Muscle of leg (tissue), 16 donors: ENCODE measurements around the gene LMBRD2. TPM values are rescaled to one million over a fixed set of nuclear protein-coding genes. Genes with fewer than 3 reads are reported as not detected.
"Not testable (repeated sequence)": the region's sequence is repeated elsewhere in the genome, so short reads cannot be mapped to it uniquely, and the experiment has no call there.

ENCODE experiments used
- DNase-seq: peaks from one replicate; pipeline ENCODE4 v3.0.0; 2013
- H3K27ac ChIP-seq: one replicate; pipeline ENCODE4 v1.5.1; 2013; ENCODE audit warnings: mild to moderate bottlenecking, low read length, control low read depth
- H3K27me3 ChIP-seq: one replicate; pipeline ENCODE4 v1.6.1; 2013; ENCODE audit warnings: low read length; ENCODE audit not compliant: control insufficient read depth, insufficient read depth
- H3K36me3 ChIP-seq: one replicate; pipeline ENCODE4 v1.6.1; 2013; ENCODE audit warnings: low read length; ENCODE audit not compliant: control insufficient read depth, insufficient read depth
- H3K4me1 ChIP-seq: one replicate; pipeline ENCODE4 v1.6.1; 2013; ENCODE audit warnings: low read length; ENCODE audit not compliant: control insufficient read depth, insufficient read depth
- H3K4me3 ChIP-seq: one replicate; pipeline ENCODE4 v1.5.1; 2013; ENCODE audit warnings: low read length, control low read depth
- H3K9me3 ChIP-seq: replicated peaks from 2 replicates; pipeline ENCODE4 v1.6.1; 2013; ENCODE audit warnings: low read depth, low read length; ENCODE audit not compliant: control insufficient read depth
- WGBS: methylation state at CpG from one replicate; pipeline ENCODE4 v1.1.5; 2013; ENCODE audit warnings: missing lambda C conversion rate; ENCODE audit not compliant: insufficient coverage; 5-methylcytosine and 5-hydroxymethylcytosine counted together
- long read RNA-seq, 11 donors: transcript quantifications; one replicate each; lab custom pipeline, GENCODE V29; 2026
- polyA plus RNA-seq, 8 donors: library from polyadenylated mRNA; unstranded; fragments of 120-200 nt; gene quantifications; one replicate each; pipeline versions ENCODE4 v1.2.1 to v1.2.3, GENCODE V29; 2013; ENCODE audit warnings: inconsistent platforms in 1 of 8, low replicate concordance in 1 of 8; ENCODE audit not compliant: insufficient read length in 8 of 8, insufficient read depth in 1 of 8
- total RNA-seq: library from RNA; stranded (reverse); fragments of 120-200 nt; gene quantifications from one replicate; pipeline ENCODE4 v1.2.4, GENCODE V29; 2013

LMBRD2 gene
- total RNA-seq (14.6 TPM), polyA plus RNA-seq (10 to 100 TPM in 5 of 8 donors, 1 to 10 TPM in 3; 8.1 to 13.1 (median 10.8) TPM)
- long read RNA-seq, donor 1 = 0 reads
- long read RNA-seq, donor 2 = 0 reads
- long read RNA-seq, donor 3, full-length matches to known transcripts = 2 of 2 reads
- long read RNA-seq, donor 3, partial matches to known transcripts = 0 of 2 reads
- long read RNA-seq, donor 3, other reads (novel, unspliced or antisense) = 0 of 2 reads
- long read RNA-seq, donor 4 = 0 reads
- long read RNA-seq, donor 5, full-length matches to known transcripts = 2 of 2 reads
- long read RNA-seq, donor 5, partial matches to known transcripts = 0 of 2 reads
- long read RNA-seq, donor 5, other reads (novel, unspliced or antisense) = 0 of 2 reads
- long read RNA-seq, donor 6 = 0 reads
- long read RNA-seq, donor 7, full-length matches to known transcripts = 1 of 1 reads
- long read RNA-seq, donor 7, partial matches to known transcripts = 0 of 1 reads
- long read RNA-seq, donor 7, other reads (novel, unspliced or antisense) = 0 of 1 reads
- long read RNA-seq, donor 8 = 0 reads
- long read RNA-seq, donor 9, full-length matches to known transcripts = 2 of 2 reads
- long read RNA-seq, donor 9, partial matches to known transcripts = 0 of 2 reads
- long read RNA-seq, donor 9, other reads (novel, unspliced or antisense) = 0 of 2 reads
- long read RNA-seq, donor 10, full-length matches to known transcripts = 4 of 10 reads
- long read RNA-seq, donor 10, partial matches to known transcripts = 6 of 10 reads
- long read RNA-seq, donor 10, other reads (novel, unspliced or antisense) = 0 of 10 reads
- long read RNA-seq, donor 11, full-length matches to known transcripts = 2 of 2 reads
- long read RNA-seq, donor 11, partial matches to known transcripts = 0 of 2 reads
- long read RNA-seq, donor 11, other reads (novel, unspliced or antisense) = 0 of 2 reads

GRCh38 chr5:36151434-36152323, at the start of gene LMBRD2, which contains the start of gene SKP2:
LMBRD2 (minus strand) TSS chr5:36151887; CDS start chr5:36143349, 8,538 bp downstream.
SKP2 (plus strand) TSS chr5:36152111; CDS start chr5:36152263, 152 bp downstream.
- peak; percentile 100 for DNase-seq
- Histone ChIP-seq H3K27me3 (no peaks in the 10 kb centered on the region), H3K4me3 (peak within 1 kb of the TSS; percentile 93), H3K9me3 (no peaks in the 10 kb centered on the region), H3K27ac (peak within 1 kb of the TSS; percentile 88), H3K4me1 (peaks cover 24% of the 10 kb centered on the region), H3K36me3 (peaks cover 24% of the 10 kb centered on the region)
- WGBS = under 1% methylated on average over 77 of the region's 81 CpGs

GRCh38 chr5:36200513-36200912, 48.8 kb upstream of the LMBRD2 start:
- WGBS = 83% methylated on average over 1 of the region's 4 CpGs
- no peaks in the 10 kb centered on the region for H3K27me3 ChIP-seq
- no peaks in the 10 kb centered on the region for H3K4me1 ChIP-seq
- DNase-seq = no peak
- H3K4me3 ChIP-seq = no peak overlapping the region
- H3K36me3 ChIP-seq = peaks cover 15% of the 10 kb centered on the region
- no peaks in the 10 kb centered on the region for H3K9me3 ChIP-seq
- no peak overlapping the region for H3K27ac ChIP-seq

- no peaks in the 10 kb centered on the region for H3K27me3 ChIP-seq
- WGBS = no CpG with 5 or more reads among the region's 2 CpGs
- H3K27ac ChIP-seq = no peak overlapping the region
- no peak for DNase-seq
- H3K4me1 ChIP-seq = no peaks in the 10 kb centered on the region
- peaks cover 20% of the 10 kb centered on the region for H3K36me3 ChIP-seq
- no peak overlapping the region for H3K4me3 ChIP-seq
- H3K9me3 ChIP-seq = no peaks in the 10 kb centered on the region
Observed at GRCh38 chr5:36199620-36200019, 47.9 kb upstream of the LMBRD2 start.

- H3K27me3 ChIP-seq, H3K4me1 ChIP-seq, H3K27ac ChIP-seq, DNase-seq, H3K9me3 ChIP-seq, H3K4me3 ChIP-seq: not testable (repeated sequence)
- peaks cover 20% of the 10 kb centered on the region for H3K36me3 ChIP-seq
- WGBS = no CpG with 5 or more reads among the region's 3 CpGs
Observed at GRCh38 chr5:36198783-36199182, 47.1 kb upstream of the LMBRD2 start.

GRCh38 chr5:36198281-36198680, 46.6 kb upstream of the LMBRD2 start:
- no peaks in the 10 kb centered on the region for H3K27me3 ChIP-seq
- DNase-seq = no peak
- no peaks in the 10 kb centered on the region for H3K9me3 ChIP-seq
- peaks cover 17% of the 10 kb centered on the region for H3K36me3 ChIP-seq
- no peaks in the 10 kb centered on the region for H3K4me1 ChIP-seq
- no peak overlapping the region for H3K27ac ChIP-seq
- no peak overlapping the region for H3K4me3 ChIP-seq

GRCh38 chr5:36193746-36194145, 42.1 kb upstream of the LMBRD2 start:
- Histone ChIP-seq H3K4me3 (no peak overlapping the region), H3K27ac (no peak overlapping the region), H3K9me3 (no peaks in the 10 kb centered on the region), H3K27me3 (no peaks in the 10 kb centered on the region), H3K36me3 (peaks cover 20% of the 10 kb centered on the region), H3K4me1 (no peaks in the 10 kb centered on the region)
- DNase-seq = no peak
- no CpG with 5 or more reads among the region's 5 CpGs for WGBS

- not testable (repeated sequence) for H3K27me3 ChIP-seq, H3K27ac ChIP-seq, H3K9me3 ChIP-seq, H3K4me3 ChIP-seq, H3K4me1 ChIP-seq, DNase-seq
- peaks cover 15% of the 10 kb centered on the region for H3K36me3 ChIP-seq
- WGBS = no CpG with 5 or more reads among the region's 4 CpGs
Observed at GRCh38 chr5:36184408-36184807, 32.7 kb upstream of the LMBRD2 start.

GRCh38 chr5:36181774-36182173, 30.1 kb upstream of the LMBRD2 start:
- H3K27ac ChIP-seq = no peak overlapping the region
- H3K4me3 ChIP-seq = no peak overlapping the region
- H3K9me3 ChIP-seq = no peaks in the 10 kb centered on the region
- WGBS = 67% methylated on average over 1 of the region's 2 CpGs
- H3K36me3 ChIP-seq = peaks cover 22% of the 10 kb centered on the region
- no peak for DNase-seq
- no peaks in the 10 kb centered on the region for H3K27me3 ChIP-seq
- H3K4me1 ChIP-seq = no peaks in the 10 kb centered on the region

GRCh38 chr5:36180556-36181350, 29.1 kb upstream of the LMBRD2 start:
- DNase-seq = no peak
- Histone ChIP-seq H3K9me3 (no peaks in the 10 kb centered on the region), H3K36me3 (peaks cover 22% of the 10 kb centered on the region), H3K27ac (no peak overlapping the region), H3K4me1 (no peaks in the 10 kb centered on the region), H3K4me3 (no peak overlapping the region), H3K27me3 (no peaks in the 10 kb centered on the region)
- WGBS = 62% methylated on average over 1 of the region's 2 CpGs
